Measurements from ENCODE around the gene ASB9.
"Not testable (repeated sequence)": the region's sequence is repeated elsewhere in the genome, so short reads cannot be mapped to it uniquely, and the experiment has no call there.

The ASB9 gene

GRCh38 chrX:15269618-15270521 lies at the start of gene ASB9:
Gene ASB9 (minus strand): TSS chrX:15270083. CDS start chrX:15269874, 209 bp downstream.
- no peak for DNase-seq (ENCODE audit: low read depth in 3 of 3)

- DNase-seq (ENCODE audit: low read depth in 3 of 3): no peak
Measured at GRCh38 chrX:15319075-15319474, 49.2 kb upstream of the ASB9 start.

- DNase-seq (ENCODE audit: low read depth in 3 of 3): no peak
Measured at GRCh38 chrX:15315509-15315908, 45.6 kb upstream of the ASB9 start, which contains the start of gene ASB11. Gene ASB11 (minus strand): TSS chrX:15315640. CDS start chrX:15315605, 35 bp downstream.

- DNase-seq (ENCODE audit: low read depth in 3 of 3): no peak
Measured at GRCh38 chrX:15314472-15314871, 44.6 kb upstream of the ASB9 start.

GRCh38 chrX:15311119-15311518 lies 41.2 kb upstream of the ASB9 start:
- no peak for DNase-seq (ENCODE audit: low read depth in 3 of 3)

- DNase-seq (ENCODE audit: low read depth in 3 of 3): no peak
Measured at GRCh38 chrX:15310117-15310516, 40.2 kb upstream of the ASB9 start.

- DNase-seq (ENCODE audit: low read depth in 3 of 3): not testable (repeated sequence)
Measured at GRCh38 chrX:15305899-15306298, 36.0 kb upstream of the ASB9 start.

GRCh38 chrX:15301924-15302323 lies 32.0 kb upstream of the ASB9 start:
- DNase-seq (ENCODE audit: low read depth in 3 of 3): peak in 1 of 3 donors; percentile 4

- no peak for DNase-seq (ENCODE audit: low read depth in 3 of 3)
Measured at GRCh38 chrX:15299941-15300851, 30.3 kb upstream of the ASB9 start.

GRCh38 chrX:15298780-15299179 lies 28.9 kb upstream of the ASB9 start:
- no peak for DNase-seq (ENCODE audit: low read depth in 3 of 3)

- DNase-seq (ENCODE audit: low read depth in 3 of 3): no peak
Measured at GRCh38 chrX:15298201-15298600, 28.3 kb upstream of the ASB9 start.

GRCh38 chrX:15293451-15293850 lies 23.6 kb upstream of the ASB9 start:
- DNase-seq (ENCODE audit: low read depth in 3 of 3): no peak

- no peak for DNase-seq (ENCODE audit: low read depth in 3 of 3)
Measured at GRCh38 chrX:15292861-15293260, 23.0 kb upstream of the ASB9 start.

GRCh38 chrX:15277604-15278003 lies 7.7 kb upstream of the ASB9 start:
- DNase-seq (ENCODE audit: low read depth in 3 of 3): no peak

GRCh38 chrX:15274946-15275345 lies 5.1 kb upstream of the ASB9 start:
- no peak for DNase-seq (ENCODE audit: low read depth in 3 of 3)

- DNase-seq (ENCODE audit: low read depth in 3 of 3): not testable (repeated sequence)
Measured at GRCh38 chrX:15273275-15273674, 3.4 kb upstream of the ASB9 start.

- no peak for DNase-seq (ENCODE audit: low read depth in 3 of 3)
Measured at GRCh38 chrX:15271757-15272156, 1.9 kb upstream of the ASB9 start.

GRCh38 chrX:15269120-15269519 lies 763 bp downstream of the ASB9 start:
- no peak for DNase-seq (ENCODE audit: low read depth in 3 of 3)

GRCh38 chrX:15254852-15255251 lies 15.0 kb downstream of the ASB9 start:
- DNase-seq (ENCODE audit: low read depth in 3 of 3): no peak

- no peak for DNase-seq (ENCODE audit: low read depth in 3 of 3)
Measured at GRCh38 chrX:15245896-15246295, 24.0 kb downstream of the ASB9 start.

- DNase-seq (ENCODE audit: low read depth in 3 of 3): no peak
Measured at GRCh38 chrX:15244421-15244820, 25.5 kb downstream of the ASB9 start.

- DNase-seq (ENCODE audit: low read depth in 3 of 3): peak in 2 of 3 donors; percentile 3 to 38
Measured at GRCh38 chrX:15242899-15243555, 26.9 kb downstream of the ASB9 start.

Measured in stimulated activated CD4-positive, alpha-beta T cell treated with anti-CD3 and anti-CD28 coated beads, TNF-alpha, amount 100 ng/mL, for 48 hours (primary cell).